Bronchial epithelial cell (primary cell): ENCODE results near the gene ABTB2. TPM values are rescaled to one million over a fixed set of nuclear protein-coding genes. Genes with fewer than 3 reads are reported as not detected.

Experiments
- DNase-seq: peaks from one replicate; pipeline ENCODE4 v3.0.0-alpha.2; 2010; ENCODE audit warnings: low read depth
- FAIRE-seq: peaks from 2 replicates; lab custom pipeline; 2011; peaks lifted over from hg19 to GRCh38; lab: Jason Lieb, UNC
- H3K27me3 ChIP-seq: 2 replicates; pipeline ENCODE4 v1.5.1; 2011; ENCODE audit warnings: low read length; ENCODE audit not compliant: control insufficient read depth, insufficient read depth
- H3K36me3 ChIP-seq: 2 replicates; pipeline ENCODE4 v1.5.1; 2011; ENCODE audit warnings: low read length; ENCODE audit not compliant: control insufficient read depth, insufficient read depth
- H3K4me3 ChIP-seq: 2 replicates; pipeline ENCODE4 v1.5.1; 2011; ENCODE audit warnings: mild to moderate bottlenecking, low read depth, low read length, control low read depth
- total RNA-seq: library from RNA; depleted of rRNA; stranded (reverse); fragments of >200 nt; gene quantifications from 2 replicates; pipeline ENCODE4 v1.2.1, GENCODE V29; 2014
- TF ChIP-seq, protein P1 (sequence below): IDR thresholded peaks from 2 replicates; pipeline ENCODE4 v1.5.1; 2011; ENCODE audit warnings: mild to moderate bottlenecking, moderate library complexity, low read length, control low read depth, inconsistent platforms; ENCODE audit not compliant: insufficient read depth, severe bottlenecking

Gene ABTB2
- total RNA-seq, 1 donor from 2014 or later: 0.53 TPM

GRCh38 chr11:34134765-34135164 is 223.0 kb downstream of the ABTB2 start:
- TF ChIP-seq, protein P1, sequence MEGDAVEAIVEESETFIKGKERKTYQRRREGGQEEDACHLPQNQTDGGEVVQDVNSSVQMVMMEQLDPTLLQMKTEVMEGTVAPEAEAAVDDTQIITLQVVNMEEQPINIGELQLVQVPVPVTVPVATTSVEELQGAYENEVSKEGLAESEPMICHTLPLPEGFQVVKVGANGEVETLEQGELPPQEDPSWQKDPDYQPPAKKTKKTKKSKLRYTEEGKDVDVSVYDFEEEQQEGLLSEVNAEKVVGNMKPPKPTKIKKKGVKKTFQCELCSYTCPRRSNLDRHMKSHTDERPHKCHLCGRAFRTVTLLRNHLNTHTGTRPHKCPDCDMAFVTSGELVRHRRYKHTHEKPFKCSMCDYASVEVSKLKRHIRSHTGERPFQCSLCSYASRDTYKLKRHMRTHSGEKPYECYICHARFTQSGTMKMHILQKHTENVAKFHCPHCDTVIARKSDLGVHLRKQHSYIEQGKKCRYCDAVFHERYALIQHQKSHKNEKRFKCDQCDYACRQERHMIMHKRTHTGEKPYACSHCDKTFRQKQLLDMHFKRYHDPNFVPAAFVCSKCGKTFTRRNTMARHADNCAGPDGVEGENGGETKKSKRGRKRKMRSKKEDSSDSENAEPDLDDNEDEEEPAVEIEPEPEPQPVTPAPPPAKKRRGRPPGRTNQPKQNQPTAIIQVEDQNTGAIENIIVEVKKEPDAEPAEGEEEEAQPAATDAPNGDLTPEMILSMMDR: no peak
- Histone ChIP-seq H3K36me3 (peaks cover 43% of the 10 kb centered on the region), H3K4me3 (no peak overlapping the region), H3K27me3 (no peaks in the 10 kb centered on the region)
- no peak for FAIRE-seq
- DNase-seq: no peak

DNA sequence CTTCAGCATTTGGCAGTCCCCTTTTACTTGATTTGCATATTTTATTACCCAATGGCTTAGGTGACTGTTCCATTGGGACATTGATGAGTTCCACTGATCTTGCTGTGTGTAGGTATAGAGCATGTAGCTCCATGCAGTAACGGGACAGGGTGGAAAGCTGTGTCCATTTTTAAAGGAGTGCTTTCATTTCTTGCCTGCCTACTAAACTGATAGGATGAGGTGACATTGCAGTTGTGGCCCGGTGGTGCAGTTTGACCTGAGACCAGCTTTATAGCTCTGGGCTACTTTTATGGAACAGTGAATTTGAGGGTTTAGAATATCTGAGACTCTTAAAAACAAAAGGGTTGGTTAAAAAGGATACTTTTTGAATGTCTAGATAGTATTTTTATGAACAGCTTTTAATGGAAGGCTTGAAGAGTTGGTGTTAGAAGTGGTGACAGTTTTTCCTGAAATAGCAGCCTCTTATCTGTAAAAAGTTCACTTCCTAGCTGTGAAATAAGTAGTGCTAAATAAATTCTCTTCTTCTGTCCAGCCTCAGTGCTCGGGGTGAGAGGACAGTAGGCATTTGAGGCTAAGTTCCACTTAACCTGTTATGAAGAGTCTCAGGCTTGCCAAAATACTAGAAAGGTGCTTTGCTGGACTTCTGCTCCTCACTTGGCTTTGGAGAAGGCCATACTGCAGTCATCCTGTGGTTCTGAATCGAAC is 225.4 kb downstream of the ABTB2 start:
- FAIRE-seq (no peak), DNase-seq (no peak)
- Histone ChIP-seq H3K4me3 (no peak overlapping the region), H3K36me3 (peaks cover 35% of the 10 kb centered on the region), H3K27me3 (no peaks in the 10 kb centered on the region)
- TF ChIP-seq, protein P1: no peak

- peaks cover 18% of the 10 kb centered on the region for H3K36me3 ChIP-seq
- TF ChIP-seq, protein P1: no peak
- no peak overlapping the region for H3K4me3 ChIP-seq
- no peaks in the 10 kb centered on the region for H3K27me3 ChIP-seq
- no peak for FAIRE-seq
- no peak for DNase-seq
These were observed 229.0 kb downstream of the ABTB2 start for GRCh38 chr11:34128824-34129223.

- H3K36me3 ChIP-seq: peaks cover 11% of the 10 kb centered on the region
- FAIRE-seq: no peak
- peak; percentile 70 for DNase-seq
These were observed 230.6 kb downstream of the ABTB2 start for GRCh38 chr11:34126959-34127848.

GRCh38 chr11:34124885-34125668 is 232.7 kb downstream of the ABTB2 start:
- H3K36me3 ChIP-seq: peaks cover 10% of the 10 kb centered on the region
- FAIRE-seq (no peak), DNase-seq (no peak)
- H3K4me3 ChIP-seq: no peak overlapping the region
- H3K27me3 ChIP-seq: no peaks in the 10 kb centered on the region
- TF ChIP-seq, protein P1: no peak

More at GRCh38 chr11:34126959-34127848, 230.6 kb downstream of the ABTB2 start:
- TF ChIP-seq, protein P1: no peak
- H3K4me3 ChIP-seq: no peak overlapping the region
- H3K27me3 ChIP-seq: no peaks in the 10 kb centered on the region
